GM20431 (cell line): ENCODE results near the gene SLC16A8.
"Not testable (repeated sequence)": the region's sequence is repeated elsewhere in the genome, so short reads cannot be mapped to it uniquely, and the experiment has no call there.

Source experiments
- in situ Hi-C: fragments of 300-500 bp; cut with MseI, MboI; formaldehyde crosslinking; loops from one replicate; pipeline ENCODE4 v1.15.0; 2020; ENCODE audit warnings: low sequenced_read_pairs; ENCODE audit not compliant: unreplicated experiment

The SLC16A8 gene

GRCh38 chr22:38088629-38089473 is 4.9 kb upstream of the SLC16A8 start:
- in situ Hi-C loops, result no loop called here

DNA sequence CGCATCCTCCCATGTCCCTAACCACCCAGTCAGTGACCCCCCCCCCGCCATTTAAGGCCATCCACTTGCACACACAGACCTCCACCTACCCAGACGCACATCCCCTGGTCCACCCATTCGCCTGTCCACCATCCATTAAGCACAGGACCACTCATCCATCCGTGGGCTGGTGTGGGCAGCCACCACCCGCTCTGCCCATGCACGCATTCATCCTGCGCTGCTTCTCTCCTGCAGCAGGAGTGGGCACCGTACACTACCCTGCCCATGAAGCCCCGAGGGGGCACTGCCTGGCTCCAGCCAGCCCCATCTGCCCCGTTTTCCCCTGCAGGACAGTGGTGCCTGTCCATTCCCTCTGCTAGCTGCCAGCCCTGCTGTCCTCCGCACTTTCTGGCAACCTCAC is 3.9 kb upstream of the SLC16A8 start:
- in situ Hi-C loops, result no loop called here

DNA sequence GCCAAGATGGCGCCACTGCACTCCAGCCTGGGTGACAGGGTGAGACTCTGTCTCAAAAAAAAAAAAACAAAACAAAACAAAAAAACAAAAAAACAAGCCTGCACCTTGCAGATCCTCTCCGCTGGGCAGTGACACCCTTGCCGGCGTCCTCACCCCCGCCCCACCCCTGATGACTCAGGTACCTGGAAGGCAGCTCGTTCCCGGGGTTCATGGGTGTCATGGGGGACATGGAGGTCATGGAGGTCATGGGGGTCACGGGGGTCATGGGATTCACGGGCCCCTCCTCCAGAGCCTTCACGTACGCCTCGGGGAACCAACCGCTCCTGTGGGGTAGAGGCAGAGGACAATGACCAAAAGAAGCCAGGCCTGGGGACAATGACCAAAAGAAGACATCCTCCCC is 3.0 kb upstream of the SLC16A8 start:
- in situ Hi-C loops, result no loop called here

DNA sequence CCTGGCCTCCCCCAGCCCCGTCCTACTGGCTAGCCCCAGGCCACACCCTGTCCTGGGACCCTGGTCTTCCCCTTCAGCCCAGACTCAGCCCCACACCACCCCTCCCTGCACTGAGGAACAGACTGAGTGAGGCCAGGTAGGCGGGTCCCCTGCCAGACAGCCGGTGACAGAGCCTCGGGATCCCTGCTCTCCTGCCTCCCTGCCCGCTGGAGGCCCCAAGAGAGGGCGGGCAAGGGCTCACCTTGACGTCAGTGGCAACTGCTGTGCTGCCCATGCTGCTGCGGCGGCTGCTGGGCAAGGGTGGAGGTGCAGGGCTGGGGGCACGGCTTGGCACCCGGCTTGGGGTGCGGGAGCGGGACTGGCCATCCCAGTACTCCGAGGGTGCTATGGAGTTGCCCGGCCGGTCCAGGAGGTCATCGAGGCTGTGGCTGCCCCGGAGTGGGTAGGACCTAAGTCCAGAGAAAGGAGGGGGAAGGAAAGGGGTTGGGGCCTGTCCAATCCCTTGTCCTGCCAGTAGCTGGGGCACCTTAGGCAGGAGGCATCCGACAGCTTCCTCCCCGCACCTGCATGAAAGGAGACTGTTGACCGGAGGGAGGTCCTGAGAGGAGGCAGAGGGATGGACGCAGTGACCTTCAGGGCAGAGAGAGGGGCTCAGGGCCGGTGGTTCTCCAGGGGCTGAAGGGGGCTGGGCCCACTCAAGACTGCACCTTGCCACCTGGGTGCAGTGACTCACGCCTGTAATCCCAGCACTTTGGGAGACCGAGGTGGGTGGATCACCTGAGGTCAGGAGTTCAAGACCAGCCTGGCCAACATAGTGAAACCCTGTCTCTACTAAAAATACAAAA is 2.2 kb upstream of the SLC16A8 start:
- in situ Hi-C loops, result no loop called here

DNA sequence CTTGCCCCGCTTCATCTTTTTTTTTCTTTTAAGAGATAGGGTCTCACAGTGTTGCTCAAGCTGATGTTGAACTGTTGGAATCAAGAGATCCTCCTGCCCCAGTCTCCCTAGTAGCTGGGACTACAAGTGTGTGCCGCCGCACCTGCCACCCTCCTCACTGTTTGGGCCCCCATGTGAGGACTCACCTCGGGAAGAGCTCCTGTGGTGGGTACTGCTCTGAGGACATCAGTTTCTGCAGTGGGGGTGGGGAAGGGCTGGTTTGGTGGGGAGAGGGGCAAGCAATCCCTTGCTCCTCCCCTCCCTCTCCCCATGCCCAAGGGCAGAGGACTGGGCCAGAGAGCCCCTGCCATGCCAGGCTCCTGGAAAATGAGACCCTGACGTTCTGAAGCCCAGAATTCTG is 1.5 kb upstream of the SLC16A8 start:
- in situ Hi-C loops, result no loop called here

GRCh38 chr22:38085056-38085455 is 1.1 kb upstream of the SLC16A8 start:
- in situ Hi-C loops, result no loop called here

GRCh38 chr22:38082986-38083710 is 836 bp downstream of the SLC16A8 start:
- in situ Hi-C loops, result no loop called here

DNA sequence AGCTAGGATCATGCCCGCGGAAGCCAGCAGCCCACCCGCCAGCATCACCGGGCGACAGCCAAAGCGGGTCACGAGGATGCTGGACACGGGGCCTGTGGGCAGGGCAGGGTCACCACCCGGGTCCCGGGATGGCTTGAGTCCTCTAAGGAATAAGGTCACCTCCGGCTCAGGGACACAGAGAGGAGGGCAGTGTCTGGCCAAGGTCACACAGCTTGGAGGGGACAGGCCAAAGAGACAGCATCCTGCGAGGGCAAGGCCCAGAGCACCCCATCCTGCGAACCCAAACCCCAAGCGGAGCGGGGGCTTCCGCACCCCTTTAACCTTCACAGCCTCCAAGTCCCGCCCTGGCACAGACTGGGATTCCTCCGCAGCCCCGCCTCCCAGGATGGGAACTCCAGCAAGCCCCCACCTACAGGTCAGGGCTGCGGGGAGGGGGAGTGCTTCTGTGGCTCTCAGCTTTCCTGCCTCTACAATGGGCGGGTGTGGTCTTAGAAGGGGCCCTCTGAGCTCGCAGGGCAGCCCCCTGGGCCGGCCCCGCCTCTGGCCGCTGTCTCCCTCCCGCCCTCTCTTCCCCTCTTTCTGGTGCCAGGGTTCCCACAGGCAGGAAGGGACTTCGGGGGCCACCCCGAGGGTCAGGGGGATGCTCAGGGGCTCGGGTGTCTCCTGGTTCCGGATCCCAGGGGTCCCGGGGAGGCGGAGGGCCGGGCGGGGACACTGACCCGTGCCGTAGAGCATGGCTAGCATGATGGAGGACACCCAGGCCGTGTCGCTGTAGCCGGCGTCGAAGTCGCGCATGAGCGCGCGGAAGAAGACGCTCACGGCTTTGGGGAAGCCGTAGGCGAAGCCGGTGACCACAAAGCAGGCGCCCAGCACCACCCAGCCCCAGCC is 1.8 kb downstream of the SLC16A8 start:
- in situ Hi-C loops, result no loop called here

GRCh38 chr22:38081636-38081940 is 2.4 kb downstream of the SLC16A8 start:
- in situ Hi-C loops, result no loop called here

- in situ Hi-C loops, result no loop called here
These were observed 2.9 kb downstream of the SLC16A8 start for GRCh38 chr22:38080850-38081635.

- in situ Hi-C loops, result no loop called here
These were observed 3.5 kb downstream of the SLC16A8 start for GRCh38 chr22:38080474-38080849.

DNA sequence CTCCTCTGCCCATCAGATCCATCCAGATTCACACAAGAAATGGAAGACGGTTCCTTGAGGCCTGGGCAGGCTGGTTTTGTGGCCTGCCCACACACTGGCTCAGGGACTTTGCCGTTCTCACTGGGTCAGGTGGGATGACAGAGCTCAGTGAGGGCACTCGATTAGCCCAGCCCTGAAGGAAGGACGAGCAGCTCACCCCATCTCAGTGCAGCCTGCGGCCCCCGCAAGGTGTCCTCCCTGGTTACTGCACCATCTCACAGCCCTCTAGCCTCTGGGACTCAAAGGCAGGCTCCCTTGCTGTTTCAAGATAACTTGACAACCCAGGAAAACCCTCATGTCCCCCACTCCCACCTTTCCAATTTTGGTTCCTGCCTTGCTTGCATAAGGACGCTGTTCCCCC is 4.2 kb downstream of the SLC16A8 start:
- in situ Hi-C loops, result no loop called here

GRCh38 chr22:38079208-38079607 is 4.8 kb downstream of the SLC16A8 start:
- in situ Hi-C loops, result not testable (repeated sequence)

DNA sequence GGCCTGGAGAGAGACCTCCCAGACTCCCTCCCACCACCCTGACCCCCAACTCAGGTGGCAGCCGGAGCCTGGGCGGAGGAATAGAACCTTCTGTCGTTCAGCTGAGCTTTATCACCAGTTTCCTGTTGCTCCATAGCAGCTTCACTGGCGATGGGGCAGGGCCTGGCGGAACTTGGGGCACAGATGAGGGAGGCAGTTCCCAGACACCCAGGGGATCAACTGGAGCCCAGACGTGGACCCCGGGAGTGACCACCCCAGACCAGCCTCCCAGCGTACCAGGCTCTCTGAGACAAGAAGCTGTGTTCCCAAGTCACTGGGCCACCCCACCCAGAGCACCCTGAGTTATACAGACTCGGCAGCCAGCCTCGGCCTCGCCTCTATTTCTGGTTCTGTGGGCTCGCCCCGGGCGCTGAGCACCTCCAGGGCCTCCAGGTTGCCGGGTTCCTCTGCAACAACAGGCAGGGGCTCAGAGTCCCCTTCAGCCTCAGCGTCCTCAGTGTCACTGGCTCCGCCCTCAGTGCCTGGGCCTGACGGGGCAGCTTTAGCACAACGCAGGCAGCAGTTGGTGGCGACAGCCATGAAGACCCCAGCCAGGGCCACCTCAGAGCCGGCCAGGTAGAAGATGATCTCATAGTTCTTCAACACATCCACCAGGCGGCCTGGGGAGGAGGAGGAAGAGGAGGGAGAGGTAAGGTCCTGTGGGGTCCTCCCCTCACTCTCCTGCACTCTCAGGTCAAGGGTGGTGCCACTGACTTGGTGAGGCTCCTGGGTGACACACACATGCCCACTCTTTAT is 5.7 kb downstream of the SLC16A8 start:
- in situ Hi-C loops, result no loop called here

DNA sequence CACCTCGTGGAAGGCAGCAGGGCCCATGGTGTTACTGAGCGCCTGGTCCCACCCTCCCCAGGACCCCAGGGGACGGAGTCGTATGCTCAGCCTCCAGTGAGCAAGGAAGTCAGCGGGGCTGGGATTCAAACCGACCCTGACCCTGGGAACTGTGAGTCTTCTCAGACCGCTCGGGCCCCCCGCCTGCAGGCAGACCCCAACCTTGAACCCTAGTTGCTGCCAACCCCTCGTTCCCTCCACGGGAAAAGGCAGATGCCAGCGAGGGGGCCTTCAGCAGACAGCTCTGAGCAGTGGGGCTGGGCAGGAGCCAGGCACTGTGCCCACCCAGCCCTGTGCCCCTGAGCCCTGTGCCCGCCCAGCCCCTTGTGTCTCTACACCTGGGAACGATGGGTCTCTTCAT is 6.4 kb downstream of the SLC16A8 start:
- in situ Hi-C loops, result no loop called here

DNA sequence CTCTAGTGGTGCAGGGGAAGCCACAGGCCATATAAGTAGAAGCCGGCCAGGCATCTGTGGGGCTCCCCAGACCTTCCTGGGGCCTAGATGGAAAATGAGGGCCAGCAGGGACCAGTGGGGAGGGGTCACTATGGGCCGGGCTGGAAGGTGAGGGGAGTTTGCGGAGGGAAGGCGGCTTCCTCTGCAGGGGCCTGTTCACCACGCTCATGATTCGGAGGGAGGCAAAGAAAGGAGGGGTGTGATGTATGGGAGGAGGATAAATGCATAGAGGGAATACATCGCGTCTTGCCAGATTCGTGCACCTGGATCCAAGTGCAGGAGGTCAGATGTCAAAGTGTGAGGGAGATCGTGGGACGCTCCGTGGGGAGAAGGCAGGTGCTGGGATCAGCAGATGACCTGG is 6.9 kb downstream of the SLC16A8 start:
- in situ Hi-C loops, result no loop called here

GRCh38 chr22:38075961-38076360 is 8.0 kb downstream of the SLC16A8 start:
- in situ Hi-C loops, result no loop called here

- in situ Hi-C loops, result no loop called here
These were observed 8.7 kb downstream of the SLC16A8 start for GRCh38 chr22:38075105-38075825.
